GM19351 (cell line): Measurements from ENCODE around the gene C22orf23.
"Not testable (repeated sequence)": the region's sequence is repeated elsewhere in the genome, so short reads cannot be mapped to it uniquely, and the experiment has no call there.

Experiments
- ATAC-seq: cut with Tn5 transposase; IDR thresholded peaks from one replicate; pipeline ENCODE4 v1.9.1; 2021; ENCODE audit warnings: mild to moderate bottlenecking, moderate library complexity; ENCODE audit not compliant: unreplicated experiment

The C22orf23 gene

GRCh38 chr22:37982938-37983859 lies 29.8 kb upstream of the C22orf23 start:
- ATAC-seq = no peak

GRCh38 chr22:37982151-37982785 lies 28.9 kb upstream of the C22orf23 start:
- ATAC-seq = no peak

GRCh38 chr22:37981282-37982011 lies 28.0 kb upstream of the C22orf23 start:
- ATAC-seq = no peak

GRCh38 chr22:37979782-37980181 lies 26.4 kb upstream of the C22orf23 start:
- ATAC-seq = no peak

GRCh38 chr22:37976547-37976946 lies 23.1 kb upstream of the C22orf23 start:
- ATAC-seq = no peak

- ATAC-seq = not testable (repeated sequence)
Measured at GRCh38 chr22:37976022-37976421, 22.6 kb upstream of the C22orf23 start.

GRCh38 chr22:37975153-37975552 lies 21.8 kb upstream of the C22orf23 start:
- no peak for ATAC-seq

GRCh38 chr22:37973271-37974170 lies 20.1 kb upstream of the C22orf23 start:
- no peak for ATAC-seq

- no peak for ATAC-seq
Measured at GRCh38 chr22:37972527-37972926, 19.1 kb upstream of the C22orf23 start.

- no peak for ATAC-seq
Measured at GRCh38 chr22:37971475-37972434, 18.4 kb upstream of the C22orf23 start.

- no peak for ATAC-seq
Measured at GRCh38 chr22:37970864-37971263, 17.5 kb upstream of the C22orf23 start.

GRCh38 chr22:37968452-37969251 lies 15.3 kb upstream of the C22orf23 start:
- ATAC-seq = no peak

- ATAC-seq = no peak
Measured at GRCh38 chr22:37967637-37968451, 14.4 kb upstream of the C22orf23 start.

GRCh38 chr22:37967147-37967546 lies 13.7 kb upstream of the C22orf23 start:
- ATAC-seq = no peak

GRCh38 chr22:37965940-37966664 lies 12.7 kb upstream of the C22orf23 start:
- ATAC-seq = no peak

- ATAC-seq = no peak
Measured at GRCh38 chr22:37961062-37961461, 7.7 kb upstream of the C22orf23 start.

GRCh38 chr22:37959231-37959825 lies 5.9 kb upstream of the C22orf23 start:
- no peak for ATAC-seq
